K562 (cell line): ENCODE results near the gene ALG6.

ENCODE experiments used
- CHD2 ChIP-seq: IDR thresholded peaks from 2 replicates; pipeline ENCODE4 v1.6.1; 2011; ENCODE audit warnings: low read depth, low read length
- FOXM1 ChIP-seq, 2 experiments: fragments of 450-650 bp in 1 of 2; sonication (generic) in 1 of 2; formaldehyde crosslinking in 1 of 2; IDR thresholded peaks; 2 replicates each; pipeline versions ENCODE4 v1.6.1 to v1.9.0; 2017 to 2022; ENCODE audit warnings: low read depth in 2 of 2, mild to moderate bottlenecking in 2 of 2, missing genetic modification reagents in 1 of 2, moderate library complexity in 1 of 2
- NFATC3 ChIP-seq: fragments of 450-650 bp; IDR thresholded peaks from 2 replicates; pipeline ENCODE4 v1.6.1; 2017; ENCODE audit warnings: mild to moderate bottlenecking
- SRF ChIP-seq, 2 experiments: fragments of 250-450, 450-650 bp in 1 of 2; sonication (Bioruptor Pico) in 1 of 2; sonication (generic) in 1 of 2; formaldehyde crosslinking; IDR thresholded peaks; 2 replicates each; pipeline versions ENCODE4 v1.5.0 to v1.5.1; 2020 to 2022; ENCODE audit warnings: mild to moderate bottlenecking in 1 of 2, missing genetic modification reagents in 1 of 2
- TBL1XR1 ChIP-seq, 2 experiments: IDR thresholded peaks; 2 replicates each; pipeline ENCODE4 v1.6.1; 2012; ENCODE audit warnings: improper control_type of control experiment in 2 of 2, low read length in 2 of 2, mild to moderate bottlenecking in 1 of 2
- ZBTB7A ChIP-seq: IDR thresholded peaks from 2 replicates; pipeline ENCODE4 v1.6.1; 2011; ENCODE audit warnings: low read depth, mild to moderate bottlenecking, low read length, moderate library complexity, borderline replicate concordance; ENCODE audit not compliant: control insufficient read depth
- ZNF263 ChIP-seq: sonication (generic); formaldehyde crosslinking; IDR thresholded peaks from 2 replicates; pipeline ENCODE4 v1.8.0; 2022; ENCODE audit warnings: mild to moderate bottlenecking, missing genetic modification reagents, borderline replicate concordance
- TF ChIP-seq, protein P1 (sequence below), 3 experiments: IDR thresholded peaks in 2 of 3; conservative IDR thresholded peaks in 1 of 3; 2 replicates each; pipeline ENCODE4 v1.5.1; 2011 to 2012; ENCODE audit warnings: low read length in 3 of 3, mild to moderate bottlenecking in 3 of 3, control low read depth in 2 of 3, improper control_type of control experiment in 1 of 3, inconsistent platforms in 1 of 3, low read depth in 1 of 3, mixed read lengths in 1 of 3, moderate library complexity in 1 of 3; ENCODE audit not compliant: insufficient read depth in 2 of 3
- TF ChIP-seq, protein P2 (sequence below): fragments of 250-450 bp; sonication (Bioruptor Pico); IDR thresholded peaks from 2 replicates; pipeline ENCODE4 v1.5.0; 2021; ENCODE audit warnings: mild to moderate bottlenecking, borderline replicate concordance
- TF ChIP-seq, protein P3 (sequence below): sonication (generic); formaldehyde crosslinking; IDR thresholded peaks from 2 replicates; pipeline ENCODE4 v1.8.0; 2023; ENCODE audit warnings: missing genetic modification reagents, mild to moderate bottlenecking, borderline replicate concordance

DNA sequence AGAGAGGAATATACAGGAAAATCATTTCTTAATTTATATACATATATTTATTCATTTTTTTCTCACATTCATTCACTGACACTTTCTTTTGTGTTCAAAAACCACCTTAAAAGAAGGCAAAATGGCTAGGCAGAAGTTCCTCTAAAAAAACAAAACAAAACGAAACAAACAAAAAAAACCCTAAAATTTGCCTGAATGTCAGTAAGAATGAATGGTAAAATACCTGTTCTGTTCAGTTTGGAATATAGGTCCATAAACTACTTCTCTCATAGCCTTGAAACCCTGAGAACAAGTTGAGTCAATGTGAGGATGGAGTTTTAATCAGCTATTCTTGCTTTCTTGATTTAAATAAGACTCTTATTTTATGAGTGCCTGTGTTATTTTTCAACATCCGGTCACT, 14.7 kb upstream of the ALG6 start:
- TF ChIP-seq TBL1XR1 (IDR thresholded peaks at IDR 0.05; ENCODE audit: low read length in 2 of 2), result no peak
- TF ChIP-seq ZNF263 (CRISPR knock-in tag), result no peak
- TF ChIP-seq, protein P1, sequence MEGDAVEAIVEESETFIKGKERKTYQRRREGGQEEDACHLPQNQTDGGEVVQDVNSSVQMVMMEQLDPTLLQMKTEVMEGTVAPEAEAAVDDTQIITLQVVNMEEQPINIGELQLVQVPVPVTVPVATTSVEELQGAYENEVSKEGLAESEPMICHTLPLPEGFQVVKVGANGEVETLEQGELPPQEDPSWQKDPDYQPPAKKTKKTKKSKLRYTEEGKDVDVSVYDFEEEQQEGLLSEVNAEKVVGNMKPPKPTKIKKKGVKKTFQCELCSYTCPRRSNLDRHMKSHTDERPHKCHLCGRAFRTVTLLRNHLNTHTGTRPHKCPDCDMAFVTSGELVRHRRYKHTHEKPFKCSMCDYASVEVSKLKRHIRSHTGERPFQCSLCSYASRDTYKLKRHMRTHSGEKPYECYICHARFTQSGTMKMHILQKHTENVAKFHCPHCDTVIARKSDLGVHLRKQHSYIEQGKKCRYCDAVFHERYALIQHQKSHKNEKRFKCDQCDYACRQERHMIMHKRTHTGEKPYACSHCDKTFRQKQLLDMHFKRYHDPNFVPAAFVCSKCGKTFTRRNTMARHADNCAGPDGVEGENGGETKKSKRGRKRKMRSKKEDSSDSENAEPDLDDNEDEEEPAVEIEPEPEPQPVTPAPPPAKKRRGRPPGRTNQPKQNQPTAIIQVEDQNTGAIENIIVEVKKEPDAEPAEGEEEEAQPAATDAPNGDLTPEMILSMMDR (IDR thresholded peaks at IDR 0.05 in 2 of 3, conservative IDR thresholded peaks at IDR 0.05 in 1 of 3; ENCODE audit: insufficient read depth in 2 of 3, low read depth in 1 of 3, low read length in 3 of 3), result no peak
- TF ChIP-seq ZBTB7A, result no peak
- no peak for TF ChIP-seq SRF (CRISPR knock-in tag; IDR thresholded peaks at IDR 0.05)
- TF ChIP-seq, protein P2, sequence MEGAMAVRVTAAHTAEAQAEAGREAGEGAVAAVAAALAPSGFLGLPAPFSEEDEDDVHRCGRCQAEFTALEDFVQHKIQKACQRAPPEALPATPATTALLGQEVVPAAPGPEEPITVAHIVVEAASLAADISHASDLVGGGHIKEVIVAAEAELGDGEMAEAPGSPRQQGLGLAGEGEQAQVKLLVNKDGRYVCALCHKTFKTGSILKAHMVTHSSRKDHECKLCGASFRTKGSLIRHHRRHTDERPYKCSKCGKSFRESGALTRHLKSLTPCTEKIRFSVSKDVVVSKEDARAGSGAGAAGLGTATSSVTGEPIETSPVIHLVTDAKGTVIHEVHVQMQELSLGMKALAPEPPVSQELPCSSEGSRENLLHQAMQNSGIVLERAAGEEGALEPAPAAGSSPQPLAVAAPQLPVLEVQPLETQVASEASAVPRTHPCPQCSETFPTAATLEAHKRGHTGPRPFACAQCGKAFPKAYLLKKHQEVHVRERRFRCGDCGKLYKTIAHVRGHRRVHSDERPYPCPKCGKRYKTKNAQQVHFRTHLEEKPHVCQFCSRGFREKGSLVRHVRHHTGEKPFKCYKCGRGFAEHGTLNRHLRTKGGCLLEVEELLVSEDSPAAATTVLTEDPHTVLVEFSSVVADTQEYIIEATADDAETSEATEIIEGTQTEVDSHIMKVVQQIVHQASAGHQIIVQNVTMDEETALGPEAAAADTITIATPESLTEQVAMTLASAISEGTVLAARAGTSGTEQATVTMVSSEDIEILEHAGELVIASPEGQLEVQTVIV (CRISPR knock-in tag), result no peak
- no peak for TF ChIP-seq FOXM1 (IDR thresholded peaks at IDR 0.05; ENCODE audit: low read depth)
- TF ChIP-seq FOXM1 (CRISPR knock-in tag; IDR thresholded peaks at IDR 0.05; ENCODE audit: low read depth), result no peak
- TF ChIP-seq, protein P3, sequence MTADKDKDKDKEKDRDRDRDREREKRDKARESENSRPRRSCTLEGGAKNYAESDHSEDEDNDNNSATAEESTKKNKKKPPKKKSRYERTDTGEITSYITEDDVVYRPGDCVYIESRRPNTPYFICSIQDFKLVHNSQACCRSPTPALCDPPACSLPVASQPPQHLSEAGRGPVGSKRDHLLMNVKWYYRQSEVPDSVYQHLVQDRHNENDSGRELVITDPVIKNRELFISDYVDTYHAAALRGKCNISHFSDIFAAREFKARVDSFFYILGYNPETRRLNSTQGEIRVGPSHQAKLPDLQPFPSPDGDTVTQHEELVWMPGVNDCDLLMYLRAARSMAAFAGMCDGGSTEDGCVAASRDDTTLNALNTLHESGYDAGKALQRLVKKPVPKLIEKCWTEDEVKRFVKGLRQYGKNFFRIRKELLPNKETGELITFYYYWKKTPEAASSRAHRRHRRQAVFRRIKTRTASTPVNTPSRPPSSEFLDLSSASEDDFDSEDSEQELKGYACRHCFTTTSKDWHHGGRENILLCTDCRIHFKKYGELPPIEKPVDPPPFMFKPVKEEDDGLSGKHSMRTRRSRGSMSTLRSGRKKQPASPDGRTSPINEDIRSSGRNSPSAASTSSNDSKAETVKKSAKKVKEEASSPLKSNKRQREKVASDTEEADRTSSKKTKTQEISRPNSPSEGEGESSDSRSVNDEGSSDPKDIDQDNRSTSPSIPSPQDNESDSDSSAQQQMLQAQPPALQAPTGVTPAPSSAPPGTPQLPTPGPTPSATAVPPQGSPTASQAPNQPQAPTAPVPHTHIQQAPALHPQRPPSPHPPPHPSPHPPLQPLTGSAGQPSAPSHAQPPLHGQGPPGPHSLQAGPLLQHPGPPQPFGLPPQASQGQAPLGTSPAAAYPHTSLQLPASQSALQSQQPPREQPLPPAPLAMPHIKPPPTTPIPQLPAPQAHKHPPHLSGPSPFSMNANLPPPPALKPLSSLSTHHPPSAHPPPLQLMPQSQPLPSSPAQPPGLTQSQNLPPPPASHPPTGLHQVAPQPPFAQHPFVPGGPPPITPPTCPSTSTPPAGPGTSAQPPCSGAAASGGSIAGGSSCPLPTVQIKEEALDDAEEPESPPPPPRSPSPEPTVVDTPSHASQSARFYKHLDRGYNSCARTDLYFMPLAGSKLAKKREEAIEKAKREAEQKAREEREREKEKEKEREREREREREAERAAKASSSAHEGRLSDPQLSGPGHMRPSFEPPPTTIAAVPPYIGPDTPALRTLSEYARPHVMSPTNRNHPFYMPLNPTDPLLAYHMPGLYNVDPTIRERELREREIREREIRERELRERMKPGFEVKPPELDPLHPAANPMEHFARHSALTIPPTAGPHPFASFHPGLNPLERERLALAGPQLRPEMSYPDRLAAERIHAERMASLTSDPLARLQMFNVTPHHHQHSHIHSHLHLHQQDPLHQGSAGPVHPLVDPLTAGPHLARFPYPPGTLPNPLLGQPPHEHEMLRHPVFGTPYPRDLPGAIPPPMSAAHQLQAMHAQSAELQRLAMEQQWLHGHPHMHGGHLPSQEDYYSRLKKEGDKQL (CRISPR knock-in tag), result no peak
- TF ChIP-seq CHD2, result no peak
- TF ChIP-seq NFATC3, result no peak
